Measurements from ENCODE around the gene ELMOD2. TPM values are rescaled to one million over a fixed set of nuclear protein-coding genes. Genes with fewer than 3 reads are reported as not detected.

ELMOD2 gene
- total and polyA plus RNA-seq, 2 of the 4 experiments (the other 2 are of a cell fraction): 7.3 to 10.6 TPM

GRCh38 chr4:140600408-140600807 is 76.4 kb downstream of the ELMOD2 start:
- Histone ChIP-seq H3K23ac (ENCODE audit: low read depth, low read length) (no peak overlapping the region), H3K4ac (ENCODE audit: low read depth, low read length) (no peak overlapping the region), H3K56ac (ENCODE audit: extremely low read depth, insufficient read depth, low read length) (no peak overlapping the region), H2BK20ac (ENCODE audit: low read depth, low read length) (no peak overlapping the region), H2AK5ac (ENCODE audit: low read depth, low read length) (no peak overlapping the region), H4K20me1 (ENCODE audit: insufficient read depth, low read length) (no peaks in the 10 kb centered on the region), H3K9ac (ENCODE audit: low read depth, low read length) (no peak overlapping the region), H3K4me1 (ENCODE audit: control insufficient read depth, insufficient read depth, low read length) (no peaks in the 10 kb centered on the region), H3K9me1 (ENCODE audit: insufficient read depth, low read length) (no peaks in the 10 kb centered on the region), H3K79me1 (ENCODE audit: low read depth in 1 of 2, low read length in 2 of 2) (no peaks in the 10 kb centered on the region), H4K8ac (ENCODE audit: low read depth in 2 of 2, low read length in 2 of 2) (no peak overlapping the region), H2AFZ (replicated peaks; ENCODE audit: low read length, poor library complexity) (no peak overlapping the region), H3K9me3 (ENCODE audit: control insufficient read depth, insufficient read depth, low read length) (peaks cover 2% of the 10 kb centered on the region; the same call in 1 of the 2 replicates), H2BK120ac (ENCODE audit: low read depth, low read length) (no peak overlapping the region), H3K18ac (ENCODE audit: low read depth, low read length) (no peak overlapping the region), H3K36me3 (ENCODE audit: control insufficient read depth, insufficient read depth, low read length) (no peaks in the 10 kb centered on the region), H3K27me3 (ENCODE audit: control insufficient read depth, insufficient read depth, low read length) (peaks cover 33% of the 10 kb centered on the region), H3K14ac (replicated peaks; ENCODE audit: low read depth, low read length) (no peak overlapping the region), H4K5ac (ENCODE audit: low read depth, low read length) (no peak overlapping the region), H3K4me3 (ENCODE audit: insufficient read depth, low read depth, low read length) (no peak overlapping the region), H3K27ac (ENCODE audit: insufficient read depth, low read length) (no peak overlapping the region), H2BK5ac (ENCODE audit: low read depth, low read length, poor library complexity, severe bottlenecking) (no peak overlapping the region), H2BK15ac (ENCODE audit: low read depth, low read length) (no peak overlapping the region), H3K4me2 (ENCODE audit: low read depth, low read length) (no peak overlapping the region), H2AK9ac (replicated peaks; ENCODE audit: low read depth, low read length, poor library complexity) (no peak overlapping the region), H4K91ac (ENCODE audit: insufficient read depth, low read depth, low read length) (no peak overlapping the region)
- ChIA-PET POLR2A (ENCODE audit: unreplicated experiment) (no interaction called here), CTCF (no interaction called here)
- intact Hi-C loops (cut with micrococcal nuclease) (no loop called here), in situ Hi-C loops (cut with MboI; ENCODE audit: low sequenced_read_pairs) (loop anchor here (10.0 to 25.0 kb wide), 2 partner anchors 236 to 588 kb away; no protein-coding TSS in a partner anchor), dilution Hi-C loops (cut with HindIII; ENCODE audit: low sequenced_read_pairs, unreplicated experiment) (no loop called here)
- no peak for TF ChIP-seq CHD1 (IDR thresholded peaks at IDR 0.05; ENCODE audit: low read depth, low read length)
- TF ChIP-seq CTCF (conservative IDR thresholded peaks at IDR 0.05; ENCODE audit: low read depth, low read length): no peak
- TF ChIP-seq ELK1 (IDR thresholded peaks at IDR 0.05; ENCODE audit: borderline replicate concordance, low read depth, low read length): no peak
- TF ChIP-seq MAFK (IDR thresholded peaks at IDR 0.05; ENCODE audit: low read depth, low read length): no peak
- TF ChIP-seq MAZ (IDR thresholded peaks at IDR 0.05; ENCODE audit: borderline replicate concordance, low read depth, low read length): no peak
- no peak for TF ChIP-seq RFX5 (IDR thresholded peaks at IDR 0.05; ENCODE audit: low read depth, low read length)
- no peak for TF ChIP-seq FOS (IDR thresholded peaks at IDR 0.05; ENCODE audit: low read depth, low read length)
- no peak for TF ChIP-seq NFE2L2 (IDR thresholded peaks at IDR 0.05; ENCODE audit: low read depth, low read length)
- TF ChIP-seq CEBPB (IDR thresholded peaks at IDR 0.05; ENCODE audit: low read depth, low read length): no peak
- no peak for TF ChIP-seq MXI1 (IDR thresholded peaks at IDR 0.05; ENCODE audit: borderline replicate concordance, low read depth, low read length)
- TF ChIP-seq RAD21 (IDR thresholded peaks at IDR 0.05; ENCODE audit: low read length): no peak
- no TSS peak for BruUV-seq (replicated peaks)
- no peak for ATAC-seq (ENCODE audit: low read depth)
- no peak for DNase-seq
- 41% methylated on average over 5 of the region's 8 CpGs; no CpG with 5 or more reads in 1 of the 2 experiments for WGBS, 2 experiments (ENCODE audit: extremely low coverage in 2 of 2, insufficient read length in 1 of 2)
